OCI-LY1 (cell line): ENCODE data around the gene NOTUM.

ENCODE experiments used
- H2AFZ ChIP-seq: fragments of 200-600 bp; sonication (generic), shearing (Covaris generic); 2 replicates; pipeline ENCODE4 v1.6.0; 2014; ENCODE audit warnings: antibody characterized with exemption, mild to moderate bottlenecking, low read length
- H3F3A ChIP-seq: fragments of 200-600 bp; sonication (generic), shearing (Covaris generic); 2 replicates; pipeline ENCODE4 v1.6.0; 2014; ENCODE audit warnings: mild to moderate bottlenecking, antibody characterized with exemption, low read length, moderate library complexity; ENCODE audit not compliant: insufficient read depth
- H3K27ac ChIP-seq: fragments of 200-600 bp; sonication (generic); 2 replicates; pipeline ENCODE4 v1.5.1; 2014; ENCODE audit warnings: low read length, mixed run types, mild to moderate bottlenecking, low read depth; ENCODE audit not compliant: poor library complexity, severe bottlenecking
- H3K27me3 ChIP-seq: fragments of 200-600 bp; sonication (generic); 2 replicates; pipeline ENCODE4 v1.6.0; 2014; ENCODE audit warnings: antibody characterized with exemption, mild to moderate bottlenecking, low read length, moderate library complexity; ENCODE audit not compliant: insufficient read depth
- H3K36me3 ChIP-seq: fragments of 200-600 bp; sonication (generic); 2 replicates; pipeline ENCODE4 v1.6.1; 2014; ENCODE audit warnings: mild to moderate bottlenecking, antibody characterized with exemption, low read length, moderate library complexity, mixed read lengths; ENCODE audit not compliant: insufficient read depth
- H3K4me1 ChIP-seq: fragments of 200-600 bp; sonication (generic); 2 replicates; pipeline ENCODE4 v1.5.1; 2014; ENCODE audit warnings: mild to moderate bottlenecking, low read length, moderate library complexity; ENCODE audit not compliant: insufficient read depth, severe bottlenecking
- H3K4me2 ChIP-seq: fragments of 200-600 bp; sonication (generic), shearing (Covaris generic); 2 replicates; pipeline ENCODE4 v1.6.1; 2014; ENCODE audit warnings: low read length
- H3K4me3 ChIP-seq: fragments of 200-600 bp; sonication (generic); 2 replicates; pipeline ENCODE4 v1.5.1; 2014; ENCODE audit warnings: low read length, low read depth, mild to moderate bottlenecking, mixed read lengths; ENCODE audit not compliant: poor library complexity, severe bottlenecking
- H3K79me2 ChIP-seq: fragments of 200-600 bp; shearing (Covaris generic); 2 replicates; pipeline ENCODE4 v1.6.1; 2016; ENCODE audit warnings: mixed run types, low read length, mixed read lengths; ENCODE audit not compliant: insufficient read depth
- H3K9ac ChIP-seq: fragments of 200-600 bp; sonication (generic), shearing (Covaris generic); 2 replicates; pipeline ENCODE4 v1.6.1; 2014; ENCODE audit warnings: mild to moderate bottlenecking, low read length, mixed read lengths
- H3K9me2 ChIP-seq: fragments of 200-600 bp; sonication (generic), shearing (Covaris generic); 2 replicates; pipeline ENCODE4 v1.6.1; 2014; ENCODE audit warnings: low read depth, mild to moderate bottlenecking, low read length, mixed read lengths
- H3K9me3 ChIP-seq: fragments of 200-600 bp; shearing (Covaris generic); 2 replicates; pipeline ENCODE4 v1.6.1; 2014; ENCODE audit warnings: low read length, mixed read lengths
- H4K20me1 ChIP-seq: fragments of 200-600 bp; sonication (generic), shearing (Covaris generic); 2 replicates; pipeline ENCODE4 v1.6.0; 2016; ENCODE audit warnings: mild to moderate bottlenecking, low read length; ENCODE audit not compliant: insufficient read depth
- CTCF ChIP-seq: fragments of 200-600 bp; sonication (generic), shearing (Covaris generic); IDR thresholded peaks from 2 replicates; pipeline ENCODE4 v1.5.1; 2017; ENCODE audit warnings: mild to moderate bottlenecking, antibody characterized with exemption, low read length, moderate library complexity, mixed read lengths
- EZH2 ChIP-seq: fragments of 200-600 bp; sonication (generic), shearing (Covaris generic); IDR thresholded peaks from 2 replicates; pipeline ENCODE4 v1.8.0; 2017; ENCODE audit warnings: borderline replicate concordance, mixed run types, mild to moderate bottlenecking, antibody characterized with exemption, low read length, moderate library complexity, mixed read lengths

Gene NOTUM

GRCh38 chr17:81956607-81957589 lies 4.1 kb downstream of the NOTUM start:
- Histone ChIP-seq H3K27me3 (peaks cover 20% of the 10 kb centered on the region; the same call in 1 of the 2 replicates), H3K9me2 (no peaks in the 10 kb centered on the region), H3K9me3 (no peaks in the 10 kb centered on the region), H3K4me2 (no peak overlapping the region), H3K27ac (no peak overlapping the region), H3F3A (no peaks in the 10 kb centered on the region), H2AFZ (no peak overlapping the region), H3K4me3 (no peak overlapping the region), H3K9ac (no peak overlapping the region), H3K79me2 (no peaks in the 10 kb centered on the region), H3K4me1 (peaks cover 10% of the 10 kb centered on the region), H4K20me1 (no peaks in the 10 kb centered on the region), H3K36me3 (no peaks in the 10 kb centered on the region)
- no peak for TF ChIP-seq CTCF
- no peak for TF ChIP-seq EZH2

GRCh38 chr17:81955756-81956544 lies 5.0 kb downstream of the NOTUM start:
- Histone ChIP-seq H4K20me1 (no peaks in the 10 kb centered on the region), H3K9me3 (no peaks in the 10 kb centered on the region), H3K9ac (no peak overlapping the region), H3K4me2 (no peak overlapping the region), H2AFZ (no peak overlapping the region), H3K36me3 (no peaks in the 10 kb centered on the region), H3K79me2 (no peaks in the 10 kb centered on the region), H3K27me3 (peaks cover 20% of the 10 kb centered on the region; the same call in 1 of the 2 replicates), H3K9me2 (no peaks in the 10 kb centered on the region), H3K4me3 (no peak overlapping the region), H3K4me1 (peaks cover 10% of the 10 kb centered on the region), H3K27ac (no peak overlapping the region), H3F3A (no peaks in the 10 kb centered on the region)
- TF ChIP-seq EZH2, result no peak
- TF ChIP-seq CTCF, result no peak

- Histone ChIP-seq H3F3A (no peaks in the 10 kb centered on the region), H3K27me3 (peaks cover 15% of the 10 kb centered on the region; the same call in 1 of the 2 replicates), H4K20me1 (no peaks in the 10 kb centered on the region), H3K4me1 (peaks cover 9% of the 10 kb centered on the region), H3K9me3 (no peaks in the 10 kb centered on the region), H3K36me3 (no peaks in the 10 kb centered on the region), H3K9me2 (no peaks in the 10 kb centered on the region), H2AFZ (no peak overlapping the region), H3K4me3 (no peak overlapping the region), H3K9ac (no peak overlapping the region), H3K79me2 (no peaks in the 10 kb centered on the region), H3K27ac (no peak overlapping the region), H3K4me2 (no peak overlapping the region)
- TF ChIP-seq CTCF (no peak), EZH2 (no peak)
Observed at GRCh38 chr17:81955058-81955681, 5.8 kb downstream of the NOTUM start.
